ENCODE results near the gene PHF21B.

- TF ChIP-seq, protein P1, sequence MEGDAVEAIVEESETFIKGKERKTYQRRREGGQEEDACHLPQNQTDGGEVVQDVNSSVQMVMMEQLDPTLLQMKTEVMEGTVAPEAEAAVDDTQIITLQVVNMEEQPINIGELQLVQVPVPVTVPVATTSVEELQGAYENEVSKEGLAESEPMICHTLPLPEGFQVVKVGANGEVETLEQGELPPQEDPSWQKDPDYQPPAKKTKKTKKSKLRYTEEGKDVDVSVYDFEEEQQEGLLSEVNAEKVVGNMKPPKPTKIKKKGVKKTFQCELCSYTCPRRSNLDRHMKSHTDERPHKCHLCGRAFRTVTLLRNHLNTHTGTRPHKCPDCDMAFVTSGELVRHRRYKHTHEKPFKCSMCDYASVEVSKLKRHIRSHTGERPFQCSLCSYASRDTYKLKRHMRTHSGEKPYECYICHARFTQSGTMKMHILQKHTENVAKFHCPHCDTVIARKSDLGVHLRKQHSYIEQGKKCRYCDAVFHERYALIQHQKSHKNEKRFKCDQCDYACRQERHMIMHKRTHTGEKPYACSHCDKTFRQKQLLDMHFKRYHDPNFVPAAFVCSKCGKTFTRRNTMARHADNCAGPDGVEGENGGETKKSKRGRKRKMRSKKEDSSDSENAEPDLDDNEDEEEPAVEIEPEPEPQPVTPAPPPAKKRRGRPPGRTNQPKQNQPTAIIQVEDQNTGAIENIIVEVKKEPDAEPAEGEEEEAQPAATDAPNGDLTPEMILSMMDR (IDR thresholded peaks at IDR 0.05), result no peak
- no peak for TF ChIP-seq POLR2A (IDR thresholded peaks at IDR 0.05)
Measured at GRCh38 chr22:45019861-45020655, 10.3 kb upstream of the PHF21B start.
